Measurements from ENCODE around the gene RECK.
"Not testable (repeated sequence)": the region's sequence is repeated elsewhere in the genome, so short reads cannot be mapped to it uniquely, and the experiment has no call there.

- TF ChIP-seq CTCF (IDR thresholded peaks at IDR 0.05); ZFX (IDR thresholded peaks at IDR 0.05; ENCODE audit: borderline replicate concordance): not testable (repeated sequence)
Observed at GRCh38 chr9:36087054-36087453, 50.3 kb downstream of the RECK start.
